Vagina (tissue), 2 donors: Measurements from ENCODE around the gene TRIM37.

Experiments
- CTCF ChIP-seq, 3 experiments: fragments of 450-650 bp in 2 of 3; fragments of 200-600 bp in 1 of 3; sonication (generic) in 1 of 3; IDR thresholded peaks; one replicate each; pipeline ENCODE4 v1.5.1; 2017 to 2019; ENCODE audit warnings: antibody characterized with exemption in 3 of 3, mild to moderate bottlenecking in 2 of 3, moderate library complexity in 2 of 3
- POLR2A ChIP-seq, 2 donors: fragments of 450-650 bp; IDR thresholded peaks; one replicate each; pipeline ENCODE4 v1.6.1; 2017; ENCODE audit warnings: antibody characterized with exemption in 2 of 2, mild to moderate bottlenecking in 2 of 2, moderate library complexity in 2 of 2
- POLR2AphosphoS5 ChIP-seq, 2 donors: sonication (generic); formaldehyde crosslinking; IDR thresholded peaks; one replicate each; pipeline ENCODE4 v1.9.0; 2017; ENCODE audit warnings: antibody characterized with exemption in 2 of 2, mild to moderate bottlenecking in 2 of 2, low read depth in 1 of 2; ENCODE audit not compliant: insufficient read depth in 1 of 2

GRCh38 chr17:59007995-59008394 is 98.7 kb downstream of the TRIM37 start:
- TF ChIP-seq POLR2AphosphoS5 (IDR thresholded peaks at IDR 0.05; ENCODE audit: insufficient read depth in 1 of 2, low read depth in 1 of 2) (no peak), POLR2A (IDR thresholded peaks at IDR 0.05) (no peak), CTCF (IDR thresholded peaks at IDR 0.05) (no peak)
